Right lung (tissue), 5 donors: Measurements from ENCODE around the gene KSR2. TPM values are rescaled to one million over a fixed set of nuclear protein-coding genes. Genes with fewer than 3 reads are reported as not detected.

Experiments used
- DNase-seq, 2 donors: peaks; one replicate each; pipeline ENCODE4 v3.0.0-alpha.2; 2013
- polyA plus RNA-seq, 5 donors: library from polyadenylated mRNA; unstranded; fragments of 120-200 nt; gene quantifications; one replicate each; pipeline versions ENCODE4 v1.2.1 to v1.2.3, GENCODE V29; 2013; ENCODE audit warnings: inconsistent platforms in 1 of 5, low replicate concordance in 1 of 5; ENCODE audit not compliant: insufficient read length in 5 of 5, insufficient read depth in 1 of 5

Gene KSR2
- polyA plus RNA-seq, 5 donors = 0.20 to 0.48 (median 0.27) TPM

GRCh38 chr12:117968151-117968789, 520 bp downstream of the KSR2 start:
- no peak for DNase-seq

GRCh38 chr12:117967512-117967911, 1.3 kb downstream of the KSR2 start:
- no peak for DNase-seq

- DNase-seq = no peak
Observed at GRCh38 chr12:117967043-117967442, 1.7 kb downstream of the KSR2 start.

GRCh38 chr12:117966511-117966910, 2.3 kb downstream of the KSR2 start:
- no peak for DNase-seq

GRCh38 chr12:117963836-117964235, 5.0 kb downstream of the KSR2 start:
- DNase-seq = no peak

GRCh38 chr12:117936722-117937484, 31.9 kb downstream of the KSR2 start:
- DNase-seq = no peak

- no peak for DNase-seq
Observed at GRCh38 chr12:117933545-117933944, 35.2 kb downstream of the KSR2 start.

GRCh38 chr12:117926391-117926899, 42.3 kb downstream of the KSR2 start:
- DNase-seq = no peak

- no peak for DNase-seq
Observed at GRCh38 chr12:117921929-117922777, 46.6 kb downstream of the KSR2 start.

- no peak for DNase-seq
Observed at GRCh38 chr12:117919479-117919878, 49.3 kb downstream of the KSR2 start.

- DNase-seq = no peak
Observed at GRCh38 chr12:117914686-117915085, 54.1 kb downstream of the KSR2 start.

- no peak for DNase-seq
Observed at GRCh38 chr12:117912756-117913155, 56.0 kb downstream of the KSR2 start.

GRCh38 chr12:117908411-117908810, 60.4 kb downstream of the KSR2 start:
- no peak for DNase-seq

GRCh38 chr12:117907108-117907689, 61.6 kb downstream of the KSR2 start:
- DNase-seq = no peak

- no peak for DNase-seq
Observed at GRCh38 chr12:117904051-117904450, 64.7 kb downstream of the KSR2 start.

- no peak for DNase-seq
Observed at GRCh38 chr12:117903110-117903840, 65.5 kb downstream of the KSR2 start.

- DNase-seq = no peak
Observed at GRCh38 chr12:117901631-117902030, 67.2 kb downstream of the KSR2 start.

GRCh38 chr12:117900561-117900960, 68.2 kb downstream of the KSR2 start:
- no peak for DNase-seq

GRCh38 chr12:117897372-117898161, 71.2 kb downstream of the KSR2 start:
- no peak for DNase-seq

- no peak for DNase-seq
Observed at GRCh38 chr12:117896009-117896408, 72.8 kb downstream of the KSR2 start.
